Sigmoid colon (tissue), 4 donors: ENCODE measurements around the gene PUSL1.

Experiments used
- POLR2A ChIP-seq, 2 donors: fragments of 450-650 bp; IDR thresholded peaks; one replicate each; pipeline ENCODE4 v1.6.1; 2016; ENCODE audit warnings: antibody characterized with exemption in 2 of 2, mild to moderate bottlenecking in 2 of 2, moderate library complexity in 2 of 2
- POLR2AphosphoS5 ChIP-seq, 4 donors: sonication (generic); formaldehyde crosslinking; IDR thresholded peaks; one replicate each; pipeline ENCODE4 v1.6.1; 2017; ENCODE audit warnings: antibody characterized with exemption in 4 of 4
- TF ChIP-seq, protein P1 (sequence below), 4 experiments: fragments of 450-650 bp in 3 of 4; fragments of 200-600 bp in 1 of 4; IDR thresholded peaks; one replicate each; pipeline ENCODE4 v1.5.1; 2016 to 2019; ENCODE audit warnings: antibody characterized with exemption in 4 of 4, mild to moderate bottlenecking in 3 of 4, moderate library complexity in 2 of 4

DNA sequence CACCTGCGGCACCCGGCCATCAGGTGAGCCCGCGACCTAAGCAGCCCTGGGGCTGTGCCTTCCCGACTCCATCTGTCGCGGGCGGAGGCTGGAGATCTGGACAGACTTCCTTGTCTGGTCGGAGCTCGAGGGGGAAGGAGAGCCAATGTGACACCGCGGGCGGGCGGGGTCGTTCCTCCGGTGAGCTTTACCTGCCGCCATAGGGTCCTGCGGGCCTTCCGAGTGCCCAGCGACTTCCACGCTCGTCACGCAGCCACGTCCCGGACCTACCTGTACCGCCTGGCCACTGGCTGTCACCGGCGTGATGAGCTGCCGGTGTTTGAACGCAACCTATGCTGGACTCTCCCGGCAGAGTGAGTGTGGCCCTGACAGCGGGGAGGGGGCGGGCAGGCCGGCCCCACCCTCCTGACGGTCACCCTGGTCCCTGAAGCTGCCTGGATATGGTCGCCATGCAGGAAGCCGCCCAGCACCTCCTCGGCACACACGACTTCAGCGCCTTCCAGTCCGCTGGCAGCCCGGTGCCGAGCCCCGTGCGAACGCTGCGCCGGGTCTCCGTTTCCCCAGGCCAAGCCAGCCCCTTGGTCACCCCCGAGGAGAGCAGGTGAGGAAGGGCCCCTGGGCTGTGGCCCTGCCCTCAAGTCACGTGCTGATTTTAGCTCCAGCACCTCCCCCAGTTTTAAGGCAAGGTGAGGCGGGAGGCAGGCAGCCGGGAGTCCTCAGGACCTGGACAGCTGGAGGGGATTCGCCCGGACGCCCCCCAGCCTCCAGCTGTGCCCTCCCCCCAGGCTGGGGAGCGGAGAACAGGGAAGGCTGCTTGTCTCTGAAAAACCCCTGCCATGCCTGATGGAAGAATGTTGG is 1.1 kb downstream of the PUSL1 start:
- TF ChIP-seq POLR2A (IDR thresholded peaks at IDR 0.05) (no peak), POLR2AphosphoS5 (IDR thresholded peaks at IDR 0.05) (peak in 1 of 4 donors; percentile 18)
- TF ChIP-seq, protein P1, sequence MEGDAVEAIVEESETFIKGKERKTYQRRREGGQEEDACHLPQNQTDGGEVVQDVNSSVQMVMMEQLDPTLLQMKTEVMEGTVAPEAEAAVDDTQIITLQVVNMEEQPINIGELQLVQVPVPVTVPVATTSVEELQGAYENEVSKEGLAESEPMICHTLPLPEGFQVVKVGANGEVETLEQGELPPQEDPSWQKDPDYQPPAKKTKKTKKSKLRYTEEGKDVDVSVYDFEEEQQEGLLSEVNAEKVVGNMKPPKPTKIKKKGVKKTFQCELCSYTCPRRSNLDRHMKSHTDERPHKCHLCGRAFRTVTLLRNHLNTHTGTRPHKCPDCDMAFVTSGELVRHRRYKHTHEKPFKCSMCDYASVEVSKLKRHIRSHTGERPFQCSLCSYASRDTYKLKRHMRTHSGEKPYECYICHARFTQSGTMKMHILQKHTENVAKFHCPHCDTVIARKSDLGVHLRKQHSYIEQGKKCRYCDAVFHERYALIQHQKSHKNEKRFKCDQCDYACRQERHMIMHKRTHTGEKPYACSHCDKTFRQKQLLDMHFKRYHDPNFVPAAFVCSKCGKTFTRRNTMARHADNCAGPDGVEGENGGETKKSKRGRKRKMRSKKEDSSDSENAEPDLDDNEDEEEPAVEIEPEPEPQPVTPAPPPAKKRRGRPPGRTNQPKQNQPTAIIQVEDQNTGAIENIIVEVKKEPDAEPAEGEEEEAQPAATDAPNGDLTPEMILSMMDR (IDR thresholded peaks at IDR 0.05): no peak
